Measurements from ENCODE around the gene MAPKAPK5.
"Not testable (repeated sequence)": the region's sequence is repeated elsewhere in the genome, so short reads cannot be mapped to it uniquely, and the experiment has no call there.

Gene MAPKAPK5

GRCh38 chr12:111835531-111836181 lies 6.4 kb upstream of the MAPKAPK5 start:
- H2AFZ ChIP-seq (ENCODE audit: low read depth, low read length); H3K27ac ChIP-seq (ENCODE audit: low read length); H3K4me3 ChIP-seq (ENCODE audit: low read depth in 1 of 2, low read length in 2 of 2); H3K4me2 ChIP-seq (ENCODE audit: insufficient read depth, low read length); H3K9ac ChIP-seq (ENCODE audit: low read depth, low read length); ATAC-seq (ENCODE audit: insufficient read depth, low read depth); H3K9me3 ChIP-seq (ENCODE audit: insufficient read depth, low read length, severe bottlenecking); DNase-seq; H3K27me3 ChIP-seq (ENCODE audit: insufficient read depth, low read length, poor library complexity); H4K20me1 ChIP-seq (ENCODE audit: insufficient read depth, low read length): not testable (repeated sequence)
- Histone ChIP-seq H3K4me1 (ENCODE audit: insufficient read depth, low read length) (peaks cover 17% of the 10 kb centered on the region), H3K79me2 (ENCODE audit: insufficient read depth, low read length) (peaks cover 12% of the 10 kb centered on the region), H3K36me3 (ENCODE audit: insufficient read depth, low read length) (peaks cover 14% of the 10 kb centered on the region; the same call in 1 of the 2 replicates)

DNA sequence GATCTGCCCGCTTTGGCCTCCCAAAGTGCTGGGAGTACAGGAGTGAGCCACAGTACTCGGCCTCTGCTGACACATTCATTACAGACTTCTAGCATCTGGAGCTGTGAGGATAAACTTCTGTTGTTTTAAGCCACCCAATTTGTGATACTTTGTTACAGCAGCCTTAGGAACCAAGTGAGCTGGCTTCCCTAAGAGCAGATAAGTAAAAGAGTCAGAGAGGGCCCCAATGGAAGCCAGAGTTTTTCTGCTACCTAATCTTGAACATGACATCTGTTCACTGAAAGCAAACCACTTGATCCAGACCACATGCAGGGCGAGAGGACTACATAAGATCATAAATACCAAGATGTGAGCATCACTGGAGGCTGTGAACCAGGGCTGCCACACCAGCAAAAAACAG lies 3.7 kb upstream of the MAPKAPK5 start:
- Histone ChIP-seq H3K27me3 (ENCODE audit: insufficient read depth, low read length, poor library complexity) (no peaks in the 10 kb centered on the region), H3K4me1 (ENCODE audit: insufficient read depth, low read length) (peaks cover 29% of the 10 kb centered on the region), H3K4me2 (ENCODE audit: insufficient read depth, low read length) (no peak overlapping the region), H3K9ac (ENCODE audit: low read depth, low read length) (no peak overlapping the region), H3K27ac (ENCODE audit: low read length) (no peak overlapping the region), H3K36me3 (ENCODE audit: insufficient read depth, low read length) (peaks cover 16% of the 10 kb centered on the region), H2AFZ (ENCODE audit: low read depth, low read length) (no peak overlapping the region), H4K20me1 (ENCODE audit: insufficient read depth, low read length) (peaks cover 5% of the 10 kb centered on the region; the same call in 1 of the 2 replicates), H3K79me2 (ENCODE audit: insufficient read depth, low read length) (peaks cover 38% of the 10 kb centered on the region), H3K9me3 (ENCODE audit: insufficient read depth, low read length, severe bottlenecking) (no peaks in the 10 kb centered on the region), H3K4me3 (ENCODE audit: low read depth in 1 of 2, low read length in 2 of 2) (no peak overlapping the region)
- DNase-seq (no peak), ATAC-seq (ENCODE audit: insufficient read depth, low read depth) (no peak)
- TF ChIP-seq EZH2 (IDR thresholded peaks at IDR 0.05; ENCODE audit: borderline replicate concordance, low read depth, low read length, severe bottlenecking), result no peak
- TF ChIP-seq, protein P1, sequence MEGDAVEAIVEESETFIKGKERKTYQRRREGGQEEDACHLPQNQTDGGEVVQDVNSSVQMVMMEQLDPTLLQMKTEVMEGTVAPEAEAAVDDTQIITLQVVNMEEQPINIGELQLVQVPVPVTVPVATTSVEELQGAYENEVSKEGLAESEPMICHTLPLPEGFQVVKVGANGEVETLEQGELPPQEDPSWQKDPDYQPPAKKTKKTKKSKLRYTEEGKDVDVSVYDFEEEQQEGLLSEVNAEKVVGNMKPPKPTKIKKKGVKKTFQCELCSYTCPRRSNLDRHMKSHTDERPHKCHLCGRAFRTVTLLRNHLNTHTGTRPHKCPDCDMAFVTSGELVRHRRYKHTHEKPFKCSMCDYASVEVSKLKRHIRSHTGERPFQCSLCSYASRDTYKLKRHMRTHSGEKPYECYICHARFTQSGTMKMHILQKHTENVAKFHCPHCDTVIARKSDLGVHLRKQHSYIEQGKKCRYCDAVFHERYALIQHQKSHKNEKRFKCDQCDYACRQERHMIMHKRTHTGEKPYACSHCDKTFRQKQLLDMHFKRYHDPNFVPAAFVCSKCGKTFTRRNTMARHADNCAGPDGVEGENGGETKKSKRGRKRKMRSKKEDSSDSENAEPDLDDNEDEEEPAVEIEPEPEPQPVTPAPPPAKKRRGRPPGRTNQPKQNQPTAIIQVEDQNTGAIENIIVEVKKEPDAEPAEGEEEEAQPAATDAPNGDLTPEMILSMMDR (IDR thresholded peaks at IDR 0.05; ENCODE audit: borderline replicate concordance, extremely low read depth, low read length, poor library complexity, severe bottlenecking), result no peak

- Histone ChIP-seq H3K9me3 (ENCODE audit: insufficient read depth, low read length, severe bottlenecking) (no peaks in the 10 kb centered on the region), H3K27ac (ENCODE audit: low read length) (peak overlapping the region; percentile 90), H3K9ac (ENCODE audit: low read depth, low read length) (peak overlapping the region; percentile 68), H4K20me1 (ENCODE audit: insufficient read depth, low read length) (peaks cover 19% of the 10 kb centered on the region), H3K36me3 (ENCODE audit: insufficient read depth, low read length) (peaks cover 31% of the 10 kb centered on the region), H3K4me1 (ENCODE audit: insufficient read depth, low read length) (peaks cover 42% of the 10 kb centered on the region), H3K4me3 (ENCODE audit: low read depth in 1 of 2, low read length in 2 of 2) (peak overlapping the region; percentile 65 to 67), H3K79me2 (ENCODE audit: insufficient read depth, low read length) (peaks cover 63% of the 10 kb centered on the region), H3K27me3 (ENCODE audit: insufficient read depth, low read length, poor library complexity) (no peaks in the 10 kb centered on the region), H2AFZ (ENCODE audit: low read depth, low read length) (no peak overlapping the region), H3K4me2 (ENCODE audit: insufficient read depth, low read length) (peak overlapping the region; percentile 80)
- ATAC-seq (ENCODE audit: insufficient read depth, low read depth), result no peak
- TF ChIP-seq EZH2 (IDR thresholded peaks at IDR 0.05; ENCODE audit: borderline replicate concordance, low read depth, low read length, severe bottlenecking), result no peak
- TF ChIP-seq, protein P1 (IDR thresholded peaks at IDR 0.05; ENCODE audit: borderline replicate concordance, extremely low read depth, low read length, poor library complexity, severe bottlenecking), result no peak
- DNase-seq, result no peak
Measured at GRCh38 chr12:111840807-111841206, 1.2 kb upstream of the MAPKAPK5 start.

- Histone ChIP-seq H3K9ac (ENCODE audit: low read depth, low read length) (peak overlapping the region; percentile 68), H3K27me3 (ENCODE audit: insufficient read depth, low read length, poor library complexity) (no peaks in the 10 kb centered on the region), H3K27ac (ENCODE audit: low read length) (peak overlapping the region; percentile 90), H3K4me1 (ENCODE audit: insufficient read depth, low read length) (peaks cover 42% of the 10 kb centered on the region), H3K79me2 (ENCODE audit: insufficient read depth, low read length) (peaks cover 68% of the 10 kb centered on the region), H2AFZ (ENCODE audit: low read depth, low read length) (peak overlapping the region; percentile 96), H3K4me3 (ENCODE audit: low read depth in 1 of 2, low read length in 2 of 2) (peak overlapping the region; percentile 65 to 67), H4K20me1 (ENCODE audit: insufficient read depth, low read length) (peaks cover 19% of the 10 kb centered on the region), H3K9me3 (ENCODE audit: insufficient read depth, low read length, severe bottlenecking) (no peaks in the 10 kb centered on the region), H3K36me3 (ENCODE audit: insufficient read depth, low read length) (peaks cover 35% of the 10 kb centered on the region), H3K4me2 (ENCODE audit: insufficient read depth, low read length) (peak overlapping the region; percentile 80)
- ATAC-seq (ENCODE audit: insufficient read depth, low read depth) (no peak), DNase-seq (no peak)
- no peak for TF ChIP-seq EZH2 (IDR thresholded peaks at IDR 0.05; ENCODE audit: borderline replicate concordance, low read depth, low read length, severe bottlenecking)
- TF ChIP-seq, protein P1 (IDR thresholded peaks at IDR 0.05; ENCODE audit: borderline replicate concordance, extremely low read depth, low read length, poor library complexity, severe bottlenecking), result no peak
Measured at GRCh38 chr12:111841236-111841749, 735 bp upstream of the MAPKAPK5 start.

Measured in DND-41 (cell line).